Fibroblast of skin of left biceps (primary cell): ENCODE results near the gene CDC14A.
A peak's percentile ranks its signal among the peaks of the same experiment; 100 is the strongest.

ENCODE experiments used
- DNase-seq, 2 experiments: peaks; one replicate each; pipeline ENCODE4 v3.0.0-alpha.2; 2013; ENCODE audit warnings: low read depth in 2 of 2

The CDC14A gene

DNA sequence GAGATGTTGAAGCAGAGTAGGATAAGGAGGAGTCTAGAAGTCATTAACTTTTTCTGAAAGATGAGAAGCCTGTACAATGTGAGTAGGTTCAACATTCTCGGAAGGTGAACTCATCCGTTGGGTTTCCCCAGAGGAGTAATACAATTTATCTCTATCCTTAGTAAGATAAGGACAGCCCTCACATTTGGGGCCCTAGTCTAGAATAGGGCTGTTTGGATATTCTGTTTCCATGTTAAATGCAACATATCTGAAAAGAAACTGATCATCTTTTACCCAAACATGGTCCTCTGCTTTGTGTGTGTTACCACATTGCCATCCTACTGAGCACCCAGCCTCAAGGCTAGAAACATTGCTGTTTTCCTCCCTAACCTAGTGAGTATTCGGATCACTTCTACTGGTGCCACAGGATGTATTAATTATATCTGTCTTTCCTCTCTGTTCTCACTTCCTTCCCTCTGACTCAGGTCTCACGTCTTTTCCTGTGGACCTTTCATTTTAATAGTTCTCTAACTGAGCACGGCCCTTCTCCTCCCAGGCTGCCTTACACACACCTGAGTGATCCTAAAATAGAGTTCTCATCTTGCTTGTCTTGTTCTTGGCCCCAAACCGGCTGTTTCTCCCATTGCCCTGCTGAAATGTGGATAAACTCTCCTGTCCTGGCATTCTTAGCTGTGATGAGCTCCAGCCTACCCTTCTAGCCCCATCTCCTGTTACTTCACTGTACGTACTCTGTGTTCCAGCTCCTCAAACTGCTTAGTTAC lies 91.7 kb downstream of the CDC14A start:
- DNase-seq: peak; percentile 17 to 24

DNA sequence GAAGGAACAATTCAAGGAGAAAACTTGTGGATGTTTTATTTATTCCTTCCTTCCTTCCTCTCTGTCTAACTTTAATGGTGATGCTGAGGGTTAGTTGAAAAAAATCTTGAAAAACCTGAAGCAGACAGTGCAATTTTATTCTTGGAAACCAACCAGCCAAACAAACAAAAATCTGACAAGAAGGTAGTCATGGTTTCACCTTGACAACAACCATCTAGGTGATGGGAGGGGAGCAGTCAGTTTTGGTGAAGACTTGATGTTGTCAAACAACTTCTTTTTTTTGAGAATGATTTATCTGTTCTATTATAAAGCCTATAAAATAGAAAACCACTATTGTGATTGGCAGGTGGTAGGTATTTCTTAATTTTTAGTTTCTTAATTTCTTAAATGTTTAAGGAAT lies 93.3 kb downstream of the CDC14A start:
- DNase-seq: no peak

DNA sequence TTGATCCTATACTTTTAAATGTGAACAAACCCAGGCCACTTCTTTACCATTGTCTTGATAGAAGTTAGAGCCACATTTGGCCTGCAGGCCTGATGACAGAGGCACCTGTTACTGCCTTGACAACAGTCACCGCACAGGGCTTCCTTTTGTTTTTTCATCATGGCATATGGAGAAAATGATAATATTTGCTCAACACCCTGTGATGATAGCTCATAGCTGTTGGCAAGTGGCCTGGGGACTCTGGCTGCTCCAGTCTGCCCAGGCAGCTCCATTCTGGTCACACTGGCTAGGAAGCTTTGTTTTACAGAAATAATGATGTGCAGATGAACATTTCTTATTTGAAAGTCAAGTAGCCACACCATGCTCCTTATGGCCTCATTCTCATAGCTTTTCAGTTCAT lies 96.1 kb downstream of the CDC14A start:
- no peak for DNase-seq

DNA sequence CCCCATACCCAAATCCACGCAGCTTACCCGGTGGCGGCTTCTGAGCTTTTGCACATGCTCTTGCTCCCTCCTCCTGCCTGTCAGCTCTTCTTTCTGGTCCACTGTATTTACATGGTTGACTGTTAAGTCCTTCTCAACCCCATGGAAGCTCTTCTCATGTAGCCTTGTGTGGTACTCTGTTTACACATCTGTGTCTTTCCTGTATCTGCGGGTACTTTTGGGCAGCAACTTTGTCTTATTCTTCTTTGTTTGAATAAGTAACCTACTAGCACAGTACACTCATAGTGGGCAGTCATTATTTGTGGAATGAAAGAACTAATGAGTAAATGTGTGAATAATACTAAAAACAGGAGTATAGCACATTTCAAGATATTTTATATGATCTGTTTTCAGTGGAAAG lies 97.2 kb downstream of the CDC14A start:
- no peak for DNase-seq

DNA sequence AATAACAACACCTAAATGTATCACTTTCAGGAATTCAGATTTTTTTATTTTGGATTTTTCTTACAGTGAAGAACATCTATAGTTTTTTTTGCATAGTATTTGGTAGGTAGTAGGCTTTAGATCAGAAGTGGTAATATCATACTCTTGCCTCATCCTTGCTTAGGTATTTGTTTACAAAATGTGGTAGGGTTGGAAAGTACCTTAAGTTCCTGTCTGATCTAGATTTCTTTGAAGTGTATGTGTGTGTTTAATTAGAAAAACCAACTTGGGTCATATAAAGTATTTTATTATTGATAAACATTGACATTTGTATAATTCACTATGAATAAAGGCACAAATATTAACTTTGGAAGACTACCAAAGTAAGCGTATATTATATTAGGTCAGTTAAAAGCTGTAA lies 100.3 kb downstream of the CDC14A start:
- no peak for DNase-seq

DNA sequence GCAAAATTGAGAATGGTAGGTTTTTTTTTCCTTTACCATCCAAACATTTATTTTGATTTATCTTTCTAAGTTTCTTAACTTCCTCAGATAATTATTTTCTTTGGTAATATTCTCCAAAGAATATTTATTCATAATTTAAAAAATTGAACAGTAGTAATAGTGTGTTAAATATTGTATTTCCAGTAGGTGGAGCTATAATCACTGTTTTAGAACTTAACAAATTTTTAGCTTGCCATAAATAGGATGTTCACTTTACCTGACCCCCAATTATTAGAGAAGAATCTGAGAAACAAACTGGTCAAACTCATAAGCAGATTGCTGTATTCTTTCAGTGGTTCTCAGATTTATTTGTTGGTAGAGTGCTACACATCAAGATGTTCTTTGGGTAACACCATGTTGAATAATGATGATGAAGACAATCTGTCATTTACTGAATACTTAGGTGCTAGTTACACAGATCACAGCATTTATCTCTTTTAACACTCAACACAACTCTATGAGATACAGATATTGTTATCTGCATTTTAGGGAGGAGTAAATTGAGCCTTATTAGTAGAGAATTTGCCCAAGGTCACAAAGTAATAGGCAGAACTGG lies 103.3 kb downstream of the CDC14A start:
- no peak for DNase-seq

DNA sequence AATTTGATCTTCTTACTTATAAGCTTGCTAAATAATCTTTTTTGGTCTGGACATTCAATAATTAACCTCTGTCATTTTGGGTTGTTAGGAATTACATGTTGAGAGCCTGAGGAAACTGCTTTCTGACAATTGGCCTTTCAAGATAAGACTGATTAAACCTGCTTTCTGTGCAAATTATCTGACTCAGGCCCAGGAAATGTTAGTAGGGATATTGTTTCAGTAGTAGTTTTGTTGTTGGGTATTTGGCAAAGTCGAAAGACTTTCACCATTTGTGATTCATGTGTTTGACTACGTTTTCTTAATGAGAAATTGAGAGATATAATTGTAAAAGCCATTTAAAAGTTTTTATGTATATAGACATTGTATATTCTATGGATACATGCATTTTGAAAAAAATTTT lies 104.6 kb downstream of the CDC14A start:
- DNase-seq: no peak

DNA sequence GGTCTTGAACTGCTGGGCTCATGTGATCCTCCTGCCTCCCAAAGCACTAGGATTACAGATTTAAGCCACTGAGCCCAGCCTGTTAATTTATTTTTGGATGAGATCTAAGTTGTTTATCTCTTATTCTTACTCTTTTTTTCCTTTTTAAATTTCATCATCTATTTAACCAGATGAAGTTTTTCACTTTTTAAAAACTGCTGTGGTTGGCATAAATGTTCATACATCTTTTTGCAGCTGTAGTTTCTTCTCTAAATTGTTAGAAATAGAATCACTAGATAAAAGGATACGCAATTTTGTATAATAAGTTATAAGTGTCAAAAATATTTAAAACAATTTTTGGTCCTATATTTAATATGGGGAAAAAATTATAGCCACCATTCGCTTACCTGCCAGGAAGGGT lies 105.4 kb downstream of the CDC14A start:
- no peak for DNase-seq

DNA sequence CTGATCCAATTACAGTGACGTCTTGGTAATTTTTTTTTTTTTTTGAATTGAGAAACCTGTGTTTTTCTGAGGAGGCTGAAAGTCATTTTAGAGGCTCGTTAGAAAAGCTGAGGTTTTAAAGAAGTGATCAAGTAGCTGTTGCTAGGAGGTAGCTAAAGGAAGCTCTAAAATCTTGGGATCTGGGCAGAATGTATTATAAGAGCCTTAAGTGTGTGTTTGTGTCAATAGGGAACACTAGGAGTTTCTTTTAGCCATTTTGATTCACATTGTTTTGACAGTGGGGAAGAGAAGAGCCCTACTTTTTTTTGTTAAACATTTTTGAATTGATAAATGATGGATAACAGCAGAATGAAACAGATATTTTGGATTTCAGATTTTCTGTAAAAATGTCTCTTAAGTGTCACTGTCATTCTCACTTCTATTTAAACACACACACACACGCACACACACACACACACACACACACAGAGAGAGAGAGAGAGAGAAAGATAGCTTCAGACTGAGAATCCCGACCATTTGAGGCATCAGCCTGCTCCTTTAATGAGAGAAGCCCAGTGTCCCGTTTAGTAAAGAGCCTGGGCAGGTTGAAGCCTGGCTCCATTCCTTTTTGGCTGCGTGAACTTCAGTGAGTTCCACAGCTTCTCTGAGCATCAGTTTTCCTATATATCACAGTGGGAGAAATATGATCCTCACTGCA lies 106.5 kb downstream of the CDC14A start:
- DNase-seq: no peak

DNA sequence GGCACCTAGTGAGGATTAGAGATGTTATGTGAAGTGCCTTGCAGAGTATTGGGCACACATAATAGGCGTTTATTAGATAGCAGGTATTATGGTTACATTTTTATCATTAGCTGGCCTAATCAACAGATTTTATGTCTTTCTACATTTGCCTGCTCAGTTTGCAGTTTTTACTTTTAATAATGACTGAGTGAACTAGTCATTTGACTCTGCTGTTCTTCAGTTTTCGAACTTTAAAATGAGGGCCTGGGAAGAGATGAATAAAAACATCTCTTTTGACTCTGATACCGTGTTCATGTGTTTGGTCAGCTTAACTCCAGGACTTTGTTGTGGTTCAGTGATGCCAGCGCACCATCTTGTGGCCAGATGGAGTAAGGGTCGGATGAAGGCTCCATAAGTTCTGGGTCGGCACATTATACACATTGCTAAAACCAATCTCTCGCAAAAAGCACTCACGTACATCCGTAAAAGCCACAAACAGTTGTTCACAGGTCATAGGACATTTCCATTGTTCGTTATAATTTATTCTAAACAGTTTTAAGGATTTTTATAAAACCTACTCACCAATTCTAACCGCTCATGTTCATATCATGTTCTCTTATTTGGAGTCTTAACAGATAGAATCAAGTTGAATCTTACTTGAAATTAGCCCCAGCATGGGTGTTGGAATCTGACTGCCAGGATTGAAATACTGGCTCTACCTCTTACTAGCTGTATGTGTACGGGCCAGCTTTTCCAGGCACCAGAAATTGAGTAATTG lies 107.2 kb downstream of the CDC14A start:
- peak; percentile 45 to 48 for DNase-seq

DNA sequence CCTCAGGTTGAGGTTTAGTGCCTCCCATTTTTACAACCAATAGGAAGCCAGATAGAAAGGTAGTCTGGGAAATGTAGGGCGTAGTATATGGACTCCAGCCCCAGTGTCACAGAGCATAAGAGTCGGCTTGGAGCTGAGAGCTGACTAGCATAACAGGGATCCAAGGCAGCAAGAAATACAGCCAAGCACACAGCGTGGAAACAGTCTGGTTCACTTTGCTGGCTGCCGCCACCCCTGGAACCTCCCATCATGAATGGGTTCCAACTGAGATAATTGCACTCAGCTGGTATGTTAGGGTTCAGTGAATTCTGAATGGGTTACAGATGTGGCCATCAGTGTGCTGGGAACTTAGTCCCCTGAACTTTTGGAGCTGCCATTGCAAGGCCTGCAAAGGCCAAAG lies 108.9 kb downstream of the CDC14A start:
- DNase-seq: no peak

DNA sequence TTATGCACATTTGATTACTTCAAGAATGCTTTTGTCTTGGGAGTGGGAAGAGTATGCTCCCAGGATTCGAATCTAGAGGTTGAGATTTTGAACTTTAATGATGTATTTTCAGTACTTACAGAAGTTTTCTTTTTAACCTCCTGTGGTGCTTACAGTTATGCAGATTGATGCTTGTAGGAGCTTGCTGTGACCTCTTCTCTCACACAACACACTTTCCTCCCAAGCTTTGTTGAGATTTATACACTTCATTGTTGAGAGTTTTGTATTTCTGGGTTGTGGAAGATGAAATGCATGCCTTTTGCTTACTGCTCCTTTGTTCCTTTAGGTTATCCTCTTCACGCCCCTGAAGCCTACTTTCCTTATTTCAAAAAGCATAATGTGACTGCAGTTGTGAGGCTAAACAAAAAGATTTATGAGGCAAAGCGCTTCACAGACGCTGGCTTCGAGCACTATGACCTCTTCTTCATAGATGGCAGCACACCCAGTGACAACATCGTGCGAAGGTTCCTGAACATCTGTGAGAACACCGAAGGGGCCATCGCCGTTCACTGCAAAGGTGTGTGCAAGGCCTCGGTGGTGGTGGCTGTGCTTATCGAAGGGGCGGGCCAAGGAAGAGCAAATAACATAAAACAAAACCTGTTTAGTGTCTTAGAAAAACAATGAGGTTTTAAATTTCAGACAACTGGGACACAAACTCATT lies 110.2 kb downstream of the CDC14A start:
- DNase-seq: no peak

DNA sequence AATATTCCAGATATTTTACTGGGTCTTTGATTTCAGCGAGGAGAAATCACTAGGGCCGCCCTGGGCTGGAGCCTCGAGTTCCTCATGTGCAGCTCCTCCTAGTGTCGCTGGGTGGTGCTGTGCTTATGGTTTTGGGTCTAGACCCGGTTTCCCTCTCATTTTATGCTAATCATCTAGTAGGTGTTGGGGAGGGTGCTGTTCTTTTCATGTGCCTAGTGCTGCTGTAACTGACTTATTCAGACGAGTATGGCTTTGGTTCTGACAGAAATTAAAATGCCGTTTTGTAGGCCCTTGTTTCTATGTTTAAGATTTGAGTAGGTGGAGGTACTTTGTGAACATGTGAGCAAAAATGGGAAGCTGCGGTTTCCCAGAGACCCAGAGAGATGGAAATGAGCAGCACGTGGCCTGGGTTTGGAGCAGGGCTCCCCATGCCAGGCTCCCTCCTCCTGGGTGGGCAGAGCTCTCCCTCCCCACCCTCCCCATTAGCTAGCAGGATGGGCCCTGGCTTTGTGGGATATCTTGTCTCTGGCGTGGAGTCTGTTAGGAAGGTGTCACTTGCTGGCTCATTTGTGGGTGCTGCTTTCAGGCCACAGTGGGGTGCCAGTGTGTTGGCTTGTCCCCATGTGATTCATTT lies 111.6 kb downstream of the CDC14A start:
- peak; percentile 33 to 40 for DNase-seq

DNA sequence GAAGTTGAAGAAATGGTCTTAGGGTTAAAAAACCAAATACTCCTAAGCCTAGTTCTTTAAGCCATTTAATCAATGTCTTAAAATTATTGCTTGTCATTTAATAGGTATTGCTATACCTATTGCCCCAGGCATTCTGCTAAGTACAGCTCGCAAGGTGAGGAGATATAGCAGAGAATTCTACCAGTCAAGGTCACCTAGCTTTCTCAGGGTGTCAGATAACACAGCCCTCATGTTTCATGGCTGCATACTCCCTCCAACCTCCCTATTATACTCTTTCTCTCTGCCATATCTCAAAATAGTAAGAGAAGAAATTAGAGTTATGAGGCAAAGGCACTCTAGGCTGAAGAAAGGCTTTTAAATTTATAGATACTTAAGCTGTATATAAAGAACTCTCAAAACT lies 117.3 kb downstream of the CDC14A start:
- no peak for DNase-seq

DNA sequence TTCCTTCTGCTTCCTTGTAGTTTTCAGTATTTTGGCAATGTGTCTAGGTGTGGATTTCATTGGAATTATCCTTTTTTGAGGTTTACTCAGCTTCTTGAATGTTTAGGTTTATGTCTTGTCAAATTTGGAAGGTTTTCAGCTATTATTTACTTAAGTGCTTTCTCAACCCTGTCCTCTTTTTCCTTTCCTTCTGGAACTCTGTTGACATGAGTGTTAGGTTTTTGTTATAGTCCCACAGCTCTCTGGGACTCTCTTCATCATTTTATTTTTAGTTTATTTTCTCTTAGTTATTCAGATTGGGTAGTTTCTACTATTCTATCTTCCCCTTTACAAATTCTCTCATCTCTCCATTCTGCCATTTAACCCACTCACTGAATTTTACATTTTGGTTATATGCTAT lies 122.5 kb downstream of the CDC14A start:
- no peak for DNase-seq

DNA sequence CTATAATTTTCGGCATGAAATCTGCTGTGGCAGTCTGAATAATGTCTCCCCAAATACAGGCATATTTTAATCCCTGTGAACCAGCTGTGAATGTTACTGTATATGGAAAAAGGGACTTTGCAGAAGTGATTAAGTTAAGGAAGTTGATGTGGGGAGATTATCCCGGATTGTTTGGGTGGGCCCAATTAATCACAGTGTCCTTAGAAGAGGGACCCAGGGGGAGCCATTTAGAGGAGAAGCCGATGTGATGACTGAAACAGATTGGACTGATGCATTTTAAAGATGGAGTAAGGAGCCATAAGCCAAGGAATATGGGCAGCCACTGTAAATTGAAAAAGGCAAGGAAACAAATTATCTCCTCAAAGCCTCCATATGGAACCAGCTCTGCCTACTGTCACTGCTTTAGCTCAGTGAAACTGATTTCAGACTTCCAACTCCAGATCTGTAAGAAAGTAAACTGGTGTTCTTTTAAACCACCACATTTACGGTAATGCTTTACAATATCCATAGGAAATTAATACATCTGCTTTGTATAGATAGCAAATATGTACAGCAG lies 124.5 kb downstream of the CDC14A start:
- DNase-seq: no peak

DNA sequence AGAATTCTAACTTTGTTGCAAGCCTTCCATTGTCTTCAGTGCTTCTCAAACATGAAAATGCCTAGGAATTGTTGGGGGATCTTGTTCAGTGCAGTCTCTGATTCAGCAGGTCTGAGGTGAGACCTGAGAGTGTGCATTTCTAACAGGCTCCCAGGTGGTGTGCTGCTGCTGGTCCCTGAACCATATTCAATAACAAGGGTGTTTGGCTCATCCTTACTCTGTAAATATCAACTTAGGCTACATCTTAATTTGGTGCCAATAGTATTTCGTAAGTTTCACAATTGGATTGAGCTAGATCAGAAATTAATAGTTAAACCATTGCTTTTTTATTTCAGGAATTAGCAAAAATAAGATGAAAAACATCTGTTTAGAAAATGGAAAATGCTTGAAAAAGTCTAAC lies 126.5 kb downstream of the CDC14A start:
- DNase-seq: no peak

DNA sequence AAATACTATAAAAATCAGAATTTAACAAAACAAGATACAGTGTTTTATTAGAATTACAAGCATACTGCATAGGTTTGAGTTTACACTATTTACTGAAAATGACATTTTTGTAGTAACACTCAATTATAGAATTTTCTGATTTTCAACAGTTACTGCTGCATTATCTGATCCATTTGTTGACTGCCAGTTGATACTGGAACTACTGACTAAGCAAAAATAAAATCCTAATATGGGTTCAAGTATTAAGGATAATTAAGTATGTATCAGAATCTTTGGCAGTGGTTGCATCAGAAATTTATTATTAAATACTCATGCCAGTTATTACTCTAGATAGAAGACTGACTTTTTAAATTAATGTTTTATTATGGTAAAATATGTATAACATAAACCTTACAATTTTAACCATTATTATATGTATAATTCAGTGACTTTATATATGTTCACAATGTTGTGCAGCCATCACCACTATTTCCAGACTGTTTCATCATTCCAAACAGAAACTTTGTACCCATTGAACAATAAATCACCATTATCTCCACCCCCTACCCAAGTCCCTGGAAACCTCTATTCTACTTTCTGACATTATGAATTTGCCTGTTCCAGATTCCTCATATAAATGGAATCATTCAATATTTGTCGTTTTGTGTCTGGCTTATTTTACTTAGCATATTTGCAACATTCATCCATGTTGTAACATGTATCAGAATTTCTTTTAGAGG lies 127.5 kb downstream of the CDC14A start:
- no peak for DNase-seq

DNA sequence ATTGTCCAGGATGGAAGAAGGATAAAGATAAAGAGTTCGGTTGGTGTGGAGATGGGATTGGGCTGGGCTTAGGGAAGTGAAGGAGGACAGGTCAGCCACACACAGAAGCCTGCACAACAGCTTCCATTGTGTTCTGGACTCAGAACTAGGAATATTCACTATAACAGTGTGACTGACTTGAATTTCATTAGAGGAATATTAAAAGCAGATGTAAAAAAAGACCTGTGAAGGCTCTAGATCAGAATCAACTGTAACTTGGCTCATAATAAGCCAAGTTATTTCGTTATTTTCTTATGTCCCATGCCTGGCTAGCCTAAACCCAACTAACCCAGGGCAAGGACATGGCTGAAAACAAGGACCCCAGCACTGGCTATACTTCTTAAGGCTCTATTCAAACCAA lies 129.0 kb downstream of the CDC14A start:
- DNase-seq: no peak

DNA sequence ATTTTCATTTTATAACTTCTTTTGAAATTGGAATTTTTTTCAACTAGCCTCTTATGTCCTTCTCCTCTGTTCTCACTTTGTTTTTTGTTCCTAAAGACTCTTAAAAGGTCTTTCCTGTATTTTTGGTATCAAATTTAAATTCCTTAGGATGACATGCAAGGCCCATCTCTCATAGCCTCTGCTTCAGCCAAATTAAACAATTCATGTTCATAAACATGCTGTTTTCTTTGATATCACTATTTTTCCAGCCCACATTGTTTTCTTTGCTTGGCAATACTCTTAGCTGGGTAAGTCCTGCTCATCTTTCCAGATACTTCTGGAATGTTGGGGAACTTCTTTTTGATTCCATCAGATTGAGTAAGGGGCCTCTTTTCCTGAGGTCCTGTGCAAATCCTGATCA lies 129.9 kb downstream of the CDC14A start:
- no peak for DNase-seq
